Prostate gland (tissue), 2 donors: ENCODE measurements around the gene CLRN3. TPM values are rescaled to one million over a fixed set of nuclear protein-coding genes. Genes with fewer than 3 reads are reported as not detected.

Experiments
- DNase-seq: peaks from one replicate; pipeline ENCODE4 v3.0.0-alpha.2; 2019; ENCODE audit warnings: low spot score
- H3K27ac ChIP-seq, 2 donors: fragments of 200-600 bp; sonication (generic); 2 replicates each; pipeline ENCODE4 v1.5.1; 2017 to 2019
- H3K27me3 ChIP-seq: fragments of 200-600 bp; sonication (generic); replicated peaks from 2 replicates; pipeline ENCODE4 v1.5.1; 2019; ENCODE audit not compliant: insufficient read depth
- H3K36me3 ChIP-seq, 2 donors: fragments of 200-600 bp; sonication (generic); 1 replicate in 1 of 2; 2 replicates in 1 of 2; pipeline versions ENCODE4 v1.5.1 to v1.8.1; 2017 to 2019
- H3K4me1 ChIP-seq: fragments of 200-600 bp; sonication (generic); replicated peaks from 2 replicates; pipeline ENCODE4 v1.5.1; 2019
- H3K4me3 ChIP-seq, 2 donors: fragments of 200-600 bp; sonication (generic); 2 replicates each; pipeline ENCODE4 v1.5.1; 2017 to 2019
- H3K9me3 ChIP-seq: fragments of 200-600 bp; sonication (generic); 2 replicates; pipeline ENCODE4 v1.5.1; 2017
- CTCF ChIP-seq, 4 experiments: fragments of 200-600 bp in 2 of 4; fragments of 450-650 bp in 2 of 4; sonication (generic) in 2 of 4; IDR thresholded peaks; 1 replicate in 3 of 4; 2 replicates in 1 of 4; pipeline ENCODE4 v1.5.1; 2016 to 2019; ENCODE audit warnings: antibody characterized with exemption in 4 of 4, mild to moderate bottlenecking in 2 of 4, moderate library complexity in 2 of 4
- POLR2A ChIP-seq: fragments of 450-650 bp; IDR thresholded peaks from one replicate; pipeline ENCODE4 v1.6.1; 2016; ENCODE audit warnings: antibody characterized with exemption, mild to moderate bottlenecking
- POLR2AphosphoS5 ChIP-seq: sonication (generic); formaldehyde crosslinking; IDR thresholded peaks from one replicate; pipeline ENCODE4 v1.6.1; 2017; ENCODE audit warnings: antibody characterized with exemption
- WGBS: methylation state at CpG from one replicate; pipeline ENCODE4 v1.1.5; 2018; 5-methylcytosine and 5-hydroxymethylcytosine counted together
- intact Hi-C: fragments of 100-400 bp; cut with DNase I; formaldehyde crosslinking; loops from one replicate; pipeline ENCODE4 v1.14.2; 2022
- total RNA-seq, 2 donors: library from RNA; depleted of rRNA; stranded (reverse); fragments of >200 nt; gene quantifications; one replicate each; pipeline ENCODE4 v1.1.0, GENCODE V29; 2016

Gene CLRN3
- total RNA-seq, 2 donors from 2014 or later = not detected

GRCh38 chr10:127915324-127915723, 22.6 kb upstream of the CLRN3 start:
- no peak for TF ChIP-seq POLR2A
- WGBS = 72% methylated on average over 4 of the region's 4 CpGs
- intact Hi-C loops = no loop called here
- Histone ChIP-seq H3K27ac (no peak overlapping the region), H3K4me3 (no peak overlapping the region), H3K9me3 (no peaks in the 10 kb centered on the region), H3K36me3 (no peaks in the 10 kb centered on the region), H3K27me3 (no peaks in the 10 kb centered on the region), H3K4me1 (no peaks in the 10 kb centered on the region)
- no peak for DNase-seq

GRCh38 chr10:127913368-127913759, 20.6 kb upstream of the CLRN3 start:
- H3K27ac ChIP-seq = no peak overlapping the region
- no peaks in the 10 kb centered on the region for H3K36me3 ChIP-seq
- H3K9me3 ChIP-seq = no peaks in the 10 kb centered on the region
- TF ChIP-seq POLR2AphosphoS5 (no peak), POLR2A (no peak), CTCF (IDR thresholded peaks at IDR 0.05) (no peak)
- intact Hi-C loops = no loop called here
- H3K4me3 ChIP-seq = no peak overlapping the region
- no peaks in the 10 kb centered on the region for H3K4me1 ChIP-seq
- H3K27me3 ChIP-seq = no peaks in the 10 kb centered on the region
- WGBS = 96% methylated on average over 8 of the region's 8 CpGs
- no peak for DNase-seq

GRCh38 chr10:127912607-127913367, 20.0 kb upstream of the CLRN3 start:
- DNase-seq = no peak
- 81% methylated on average over 12 of the region's 12 CpGs for WGBS
- H3K27me3 ChIP-seq = no peaks in the 10 kb centered on the region
- no peak for TF ChIP-seq CTCF (IDR thresholded peaks at IDR 0.05)
- no peak for TF ChIP-seq POLR2A
- no peak for TF ChIP-seq POLR2AphosphoS5
- no peak overlapping the region for H3K27ac ChIP-seq
- H3K9me3 ChIP-seq = no peaks in the 10 kb centered on the region
- no peak overlapping the region for H3K4me3 ChIP-seq
- H3K4me1 ChIP-seq = no peaks in the 10 kb centered on the region
- no peaks in the 10 kb centered on the region for H3K36me3 ChIP-seq
- intact Hi-C loops = no loop called here

- Histone ChIP-seq H3K4me3 (no peak overlapping the region), H3K36me3 (no peaks in the 10 kb centered on the region), H3K27me3 (no peaks in the 10 kb centered on the region), H3K4me1 (no peaks in the 10 kb centered on the region), H3K9me3 (no peaks in the 10 kb centered on the region), H3K27ac (no peak overlapping the region)
- no peak for DNase-seq
- no peak for TF ChIP-seq CTCF (IDR thresholded peaks at IDR 0.05)
- TF ChIP-seq POLR2A = no peak
- no peak for TF ChIP-seq POLR2AphosphoS5
- intact Hi-C loops = no loop called here
- WGBS = 76% methylated on average over 4 of the region's 4 CpGs
Observed at GRCh38 chr10:127911867-127912257, 19.1 kb upstream of the CLRN3 start.

GRCh38 chr10:127911218-127911866, 18.6 kb upstream of the CLRN3 start:
- intact Hi-C loops = no loop called here
- no peak for DNase-seq
- no peak overlapping the region for H3K27ac ChIP-seq

More at GRCh38 chr10:127911218-127911866, 18.6 kb upstream of the CLRN3 start:
- H3K4me3 ChIP-seq = no peak overlapping the region
- no peaks in the 10 kb centered on the region for H3K4me1 ChIP-seq
- no peaks in the 10 kb centered on the region for H3K36me3 ChIP-seq
- no peak for TF ChIP-seq POLR2A
- TF ChIP-seq POLR2AphosphoS5 = no peak
- no peak for TF ChIP-seq CTCF (IDR thresholded peaks at IDR 0.05)
- no peaks in the 10 kb centered on the region for H3K9me3 ChIP-seq
- no peaks in the 10 kb centered on the region for H3K27me3 ChIP-seq
- 77% methylated on average over 10 of the region's 10 CpGs for WGBS
